Vagina (tissue), 2 donors: ENCODE results near the gene ARHGAP6. TPM values are rescaled to one million over a fixed set of nuclear protein-coding genes. Genes with fewer than 3 reads are reported as not detected.

Experiments used
- DNase-seq, 2 donors: peaks; one replicate each; pipeline ENCODE4 v3.0.0-alpha.2; 2017; ENCODE audit errors: extremely low spot score in 2 of 2
- H3K27ac ChIP-seq: fragments of 200-600 bp; sonication (generic); one replicate; pipeline ENCODE4 v1.5.1; 2019
- H3K27me3 ChIP-seq: fragments of 200-600 bp; sonication (generic); one replicate; pipeline ENCODE4 v1.5.1; 2019
- H3K36me3 ChIP-seq, 2 donors: fragments of 200-600 bp; sonication (generic); one replicate each; pipeline ENCODE4 v1.5.1; 2017 to 2019
- H3K4me1 ChIP-seq: fragments of 200-600 bp; sonication (generic); one replicate; pipeline ENCODE4 v1.5.1; 2019
- H3K4me3 ChIP-seq, 2 donors: fragments of 200-600 bp; sonication (generic); 1 replicate in 1 of 2; 2 replicates in 1 of 2; pipeline ENCODE4 v1.5.1; 2016 to 2019
- H3K9me3 ChIP-seq: fragments of 200-600 bp; sonication (generic); one replicate; pipeline ENCODE4 v1.5.1; 2019
- CTCF ChIP-seq, 3 experiments: fragments of 450-650 bp in 2 of 3; fragments of 200-600 bp in 1 of 3; sonication (generic) in 1 of 3; IDR thresholded peaks; one replicate each; pipeline ENCODE4 v1.5.1; 2017 to 2019; ENCODE audit warnings: antibody characterized with exemption in 3 of 3, mild to moderate bottlenecking in 2 of 3, moderate library complexity in 2 of 3
- POLR2A ChIP-seq, 2 donors: fragments of 450-650 bp; IDR thresholded peaks; one replicate each; pipeline ENCODE4 v1.6.1; 2017; ENCODE audit warnings: antibody characterized with exemption in 2 of 2, mild to moderate bottlenecking in 2 of 2, moderate library complexity in 2 of 2
- POLR2AphosphoS5 ChIP-seq, 2 donors: sonication (generic); formaldehyde crosslinking; IDR thresholded peaks; one replicate each; pipeline ENCODE4 v1.9.0; 2017; ENCODE audit warnings: antibody characterized with exemption in 2 of 2, mild to moderate bottlenecking in 2 of 2, low read depth in 1 of 2; ENCODE audit not compliant: insufficient read depth in 1 of 2
- intact Hi-C: fragments of 100-400 bp; cut with DNase I; formaldehyde crosslinking; loops from one replicate; pipeline ENCODE4 v1.15.1; 2023
- total RNA-seq: library from RNA; depleted of rRNA; stranded (reverse); fragments of >200 nt; gene quantifications from one replicate; pipeline ENCODE4 v1.2.3, GENCODE V29; 2016

Gene ARHGAP6
- total RNA-seq, 1 donor from 2014 or later, result 15.7 TPM

- no peaks in the 10 kb centered on the region for H3K36me3 ChIP-seq
- H3K4me3 ChIP-seq, result no peak overlapping the region
- TF ChIP-seq CTCF (IDR thresholded peaks at IDR 0.05) (no peak), POLR2A (IDR thresholded peaks at IDR 0.05) (no peak), POLR2AphosphoS5 (IDR thresholded peaks at IDR 0.05; ENCODE audit: insufficient read depth in 1 of 2, low read depth in 1 of 2) (no peak)
- H3K27me3 ChIP-seq, result no peaks in the 10 kb centered on the region
- no peaks in the 10 kb centered on the region for H3K4me1 ChIP-seq
- no peak for DNase-seq
- intact Hi-C loops, result no loop called here
- H3K9me3 ChIP-seq, result no peaks in the 10 kb centered on the region
- no peak overlapping the region for H3K27ac ChIP-seq
These were observed 88.1 kb downstream of the ARHGAP6 start for GRCh38 chrX:11577603-11578002.

GRCh38 chrX:11575332-11575731 is 90.4 kb downstream of the ARHGAP6 start:
- no peak for TF ChIP-seq POLR2A (IDR thresholded peaks at IDR 0.05)
- no peak for TF ChIP-seq CTCF (IDR thresholded peaks at IDR 0.05)
- TF ChIP-seq POLR2AphosphoS5 (IDR thresholded peaks at IDR 0.05; ENCODE audit: insufficient read depth in 1 of 2, low read depth in 1 of 2), result no peak
- DNase-seq, result no peak
- no peaks in the 10 kb centered on the region for H3K27me3 ChIP-seq
- H3K36me3 ChIP-seq, result no peaks in the 10 kb centered on the region
- no peaks in the 10 kb centered on the region for H3K4me1 ChIP-seq
- no peaks in the 10 kb centered on the region for H3K9me3 ChIP-seq
- no peak overlapping the region for H3K27ac ChIP-seq
- H3K4me3 ChIP-seq, result no peak overlapping the region
- intact Hi-C loops, result no loop called here

GRCh38 chrX:11567528-11568220 is 98.0 kb downstream of the ARHGAP6 start:
- no peak for DNase-seq
- intact Hi-C loops, result no loop called here

GRCh38 chrX:11566789-11567188 is 98.9 kb downstream of the ARHGAP6 start:
- DNase-seq, result no peak
- TF ChIP-seq POLR2AphosphoS5 (IDR thresholded peaks at IDR 0.05; ENCODE audit: insufficient read depth in 1 of 2, low read depth in 1 of 2), result no peak
- TF ChIP-seq CTCF (IDR thresholded peaks at IDR 0.05), result no peak
- TF ChIP-seq POLR2A (IDR thresholded peaks at IDR 0.05), result no peak
- Histone ChIP-seq H3K4me1 (no peaks in the 10 kb centered on the region), H3K4me3 (no peak overlapping the region), H3K27ac (no peak overlapping the region), H3K27me3 (no peaks in the 10 kb centered on the region), H3K9me3 (no peaks in the 10 kb centered on the region), H3K36me3 (no peaks in the 10 kb centered on the region)
- intact Hi-C loops, result no loop called here

More at GRCh38 chrX:11567528-11568220, 98.0 kb downstream of the ARHGAP6 start:
- H3K27ac ChIP-seq, result no peak overlapping the region
- H3K4me3 ChIP-seq, result no peak overlapping the region
- no peaks in the 10 kb centered on the region for H3K36me3 ChIP-seq
- no peaks in the 10 kb centered on the region for H3K4me1 ChIP-seq
- H3K27me3 ChIP-seq, result no peaks in the 10 kb centered on the region
- no peak for TF ChIP-seq POLR2A (IDR thresholded peaks at IDR 0.05)
- no peak for TF ChIP-seq CTCF (IDR thresholded peaks at IDR 0.05)
- TF ChIP-seq POLR2AphosphoS5 (IDR thresholded peaks at IDR 0.05; ENCODE audit: insufficient read depth in 1 of 2, low read depth in 1 of 2), result no peak
- H3K9me3 ChIP-seq, result no peaks in the 10 kb centered on the region

- Histone ChIP-seq H3K4me1 (no peaks in the 10 kb centered on the region), H3K27me3 (no peaks in the 10 kb centered on the region), H3K36me3 (no peaks in the 10 kb centered on the region), H3K9me3 (no peaks in the 10 kb centered on the region), H3K4me3 (no peak overlapping the region), H3K27ac (no peak overlapping the region)
- no peak for TF ChIP-seq POLR2AphosphoS5 (IDR thresholded peaks at IDR 0.05; ENCODE audit: insufficient read depth in 1 of 2, low read depth in 1 of 2)
- TF ChIP-seq POLR2A (IDR thresholded peaks at IDR 0.05), result no peak
- TF ChIP-seq CTCF (IDR thresholded peaks at IDR 0.05), result no peak
- DNase-seq, result no peak
- intact Hi-C loops, result no loop called here
These were observed 99.5 kb downstream of the ARHGAP6 start for GRCh38 chrX:11566173-11566572.
